B cell (primary cell): Measurements from ENCODE around the gene SPIRE1. TPM values are rescaled to one million over a fixed set of nuclear protein-coding genes. Genes with fewer than 3 reads are reported as not detected.

Experiments used
- ATAC-seq: fragments of 200-7000 bp; cut with Tn5 transposase; one replicate; pipeline ENCODE4 v1.10.0; 2021; ENCODE audit warnings: low read depth, mild to moderate bottlenecking, moderate number of reproducible peaks, moderate library complexity
- CTCF ChIA-PET: fragments of 350-600 bp; sonication (Branson Sonifier 250); formaldehyde crosslinking; loops from one replicate; lab custom pipeline; 2021; ENCODE audit warnings: antibody characterized with exemption, inconsistent platforms; lab: Charles Lee
- POLR2A ChIA-PET: fragments of 350-600 bp; sonication (Branson Sonifier 250); formaldehyde crosslinking; loops from one replicate; lab custom pipeline; 2021; ENCODE audit warnings: antibody characterized with exemption; lab: Charles Lee
- DNase-seq: peaks from one replicate; pipeline ENCODE4 v3.0.0; 2013
- H2AFZ ChIP-seq: 2 replicates; pipeline ENCODE4 v1.6.1; 2012; ENCODE audit warnings: mild to moderate bottlenecking, low read depth, low read length; ENCODE audit not compliant: insufficient read depth, poor library complexity, severe bottlenecking
- H3K27ac ChIP-seq, 2 donors: 1 replicate in 1 of 2; 2 replicates in 1 of 2; pipeline ENCODE4 v1.5.1; 2012 to 2013; ENCODE audit warnings: low read length in 2 of 2, mild to moderate bottlenecking in 2 of 2, moderate library complexity in 1 of 2
- H3K27me3 ChIP-seq, 4 experiments: fragments of 200-600 bp in 1 of 4; sonication (generic) in 1 of 4; replicated peaks in 1 of 4; 1 replicate in 2 of 4; 2 replicates in 2 of 4; pipeline versions ENCODE4 v1.6.1 to v1.7.0; 2013 to 2016; ENCODE audit warnings: low read length in 3 of 4, mild to moderate bottlenecking in 2 of 4, mixed read lengths in 1 of 4, moderate library complexity in 1 of 4; ENCODE audit not compliant: insufficient read depth in 4 of 4, control insufficient read depth in 3 of 4; ENCODE audit errors: control extremely low read depth in 1 of 4
- H3K36me3 ChIP-seq, 2 experiments: replicated peaks in 1 of 2; 1 replicate in 1 of 2; 2 replicates in 1 of 2; pipeline versions ENCODE4 v1.6.1 to v1.7.1; 2013; ENCODE audit warnings: low read length in 1 of 2; ENCODE audit not compliant: insufficient read depth in 2 of 2, control insufficient read depth in 1 of 2; ENCODE audit errors: control extremely low read depth in 1 of 2, extremely low read depth in 1 of 2
- H3K4me1 ChIP-seq, 2 donors: fragments of 200-600 bp in 1 of 2; sonication (generic) in 1 of 2; 1 replicate in 1 of 2; 2 replicates in 1 of 2; pipeline versions ENCODE4 v1.5.1 to v1.6.1; 2013 to 2017; ENCODE audit warnings: low read length in 2 of 2; ENCODE audit not compliant: control insufficient read depth in 2 of 2, insufficient read depth in 2 of 2
- H3K4me2 ChIP-seq: replicated peaks from 2 replicates; pipeline ENCODE3; 2012; ENCODE audit warnings: mild to moderate bottlenecking, low read depth, low read length; ENCODE audit not compliant: poor library complexity, severe bottlenecking
- H3K4me3 ChIP-seq, 5 experiments: fragments of 200-600 bp in 1 of 5; sonication (generic) in 1 of 5; 1 replicate in 3 of 5; 2 replicates in 2 of 5; pipeline versions ENCODE4 v1.5.1 to v1.7.0; 2011 to 2016; ENCODE audit warnings: low read length in 4 of 5, mild to moderate bottlenecking in 4 of 5, low read depth in 2 of 5, control low read depth in 1 of 5, moderate library complexity in 1 of 5; ENCODE audit not compliant: insufficient read depth in 1 of 5; ENCODE audit errors: control extremely low read depth in 1 of 5, extremely low read depth in 1 of 5
- H3K79me2 ChIP-seq: fragments of 200-600 bp; sonication (generic); one replicate; pipeline ENCODE4 v1.6.0; 2016; ENCODE audit warnings: low read length; ENCODE audit not compliant: control insufficient read depth, insufficient read depth
- H3K9ac ChIP-seq: fragments of 200-600 bp; sonication (generic); 2 replicates; pipeline ENCODE4 v1.6.1; 2017; ENCODE audit warnings: mild to moderate bottlenecking, low read length, moderate library complexity
- H3K9me3 ChIP-seq, 3 donors: one replicate each; pipeline versions ENCODE4 v1.6.1 to v1.7.1; 2013; ENCODE audit warnings: low read length in 2 of 3; ENCODE audit not compliant: control insufficient read depth in 2 of 3, insufficient read depth in 1 of 3; ENCODE audit errors: control extremely low read depth in 1 of 3
- H4K20me1 ChIP-seq: 2 replicates; pipeline ENCODE4 v1.6.0; 2012; ENCODE audit warnings: mild to moderate bottlenecking, low read length; ENCODE audit not compliant: insufficient read depth, control insufficient read depth, poor library complexity, severe bottlenecking
- H3K27ac Mint-ChIP-seq: one replicate; pipeline ENCODE4 v1.8.0; 2021; ENCODE audit warnings: mixed read lengths
- H3K27me3 Mint-ChIP-seq: one replicate; pipeline ENCODE4 v1.8.0; 2021; ENCODE audit warnings: mixed read lengths
- H3K4me1 Mint-ChIP-seq: one replicate; pipeline ENCODE4 v1.8.0; 2021; ENCODE audit warnings: mixed read lengths
- H3K4me3 Mint-ChIP-seq: one replicate; pipeline ENCODE4 v1.8.0; 2021; ENCODE audit warnings: mixed read lengths
- H3K9me3 Mint-ChIP-seq: one replicate; pipeline ENCODE4 v1.8.0; 2022; ENCODE audit warnings: mixed read lengths; ENCODE audit not compliant: insufficient read depth
- EZH2 ChIP-seq: IDR thresholded peaks from 2 replicates; pipeline ENCODE4 v1.6.1; 2012; ENCODE audit warnings: borderline replicate concordance, low read depth, mild to moderate bottlenecking, moderate library complexity, low read length; ENCODE audit not compliant: insufficient read depth, poor library complexity, severe bottlenecking
- WGBS: methylation state at CpG from one replicate; pipeline ENCODE4 v1.1.5; 2013; ENCODE audit warnings: missing lambda C conversion rate; ENCODE audit not compliant: insufficient coverage; 5-methylcytosine and 5-hydroxymethylcytosine counted together
- intact Hi-C: fragments of 100-400 bp; cut with micrococcal nuclease; formaldehyde crosslinking; loops from one replicate; pipeline ENCODE4 v1.10.0; 2022
- polyA plus RNA-seq: library from polyadenylated mRNA; depleted of rRNA; stranded (reverse); fragments of >200 nt; gene quantifications from 2 replicates; pipeline ENCODE4 v1.2.3, GENCODE V29; 2012
- total RNA-seq, 2 donors: library from RNA; stranded (reverse); fragments of 120-200 nt in 1 of 2; gene quantifications; 1 replicate in 1 of 2; 2 replicates in 1 of 2; pipeline versions ENCODE4 v1.2.3 to v1.2.4, GENCODE V29; 2013 to 2022
- TF ChIP-seq, protein P1 (sequence below): fragments of 200-600 bp; IDR thresholded peaks from one replicate; pipeline ENCODE4 v1.8.0; 2022; ENCODE audit warnings: antibody characterized with exemption, mild to moderate bottlenecking

SPIRE1 gene
- total and polyA plus RNA-seq, 2 donors (not counting 1 experiment from before 2014, with no cell fraction given): 0.22 to 4.0 TPM

DNA sequence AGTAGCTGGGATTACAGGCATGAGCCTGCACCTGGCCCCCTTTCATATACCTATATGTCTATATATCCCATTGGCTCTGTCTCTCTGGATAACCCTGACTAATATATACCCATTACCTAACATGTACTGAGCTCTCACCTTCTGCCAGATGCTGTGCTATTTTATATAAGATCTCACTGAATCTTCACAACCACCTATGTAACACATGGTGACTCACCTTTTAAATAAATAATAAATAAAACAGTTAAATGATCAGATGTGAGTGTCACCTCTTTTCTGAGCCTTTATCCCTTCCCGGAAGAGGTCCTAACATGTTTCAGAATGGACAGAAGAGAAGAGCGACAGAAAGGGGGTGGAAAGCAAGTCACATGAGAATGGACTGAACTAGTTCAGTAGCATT lies 123.1 kb downstream of the SPIRE1 start:
- H2AFZ ChIP-seq: no peak overlapping the region
- POLR2A ChIA-PET: no interaction called here
- H3K36me3 ChIP-seq: no peaks in the 10 kb centered on the region
- peaks cover 6% of the 10 kb centered on the region for H3K9me3 Mint-ChIP-seq
- no peaks in the 10 kb centered on the region for H3K4me1 ChIP-seq
- H3K4me3 ChIP-seq: no peak overlapping the region
- DNase-seq: no peak
- no peaks in the 10 kb centered on the region for H3K4me1 Mint-ChIP-seq
- CTCF ChIA-PET: no interaction called here
- ATAC-seq: no peak
- no peaks in the 10 kb centered on the region for H3K27me3 ChIP-seq
- no peaks in the 10 kb centered on the region for H4K20me1 ChIP-seq
- peaks cover 0 to under 1% (median 0%) of the 10 kb centered on the region in 3 donors for H3K9me3 ChIP-seq
- intact Hi-C loops: no loop called here
- no peak overlapping the region for H3K27ac ChIP-seq
- H3K9ac ChIP-seq: no peak overlapping the region
- H3K27ac Mint-ChIP-seq: no peak overlapping the region
- peaks cover 10% of the 10 kb centered on the region for H3K27me3 Mint-ChIP-seq
- no peak overlapping the region for H3K4me2 ChIP-seq
- WGBS: 100% methylated on average over 2 of the region's 2 CpGs
- TF ChIP-seq EZH2: no peak
- TF ChIP-seq, protein P1, sequence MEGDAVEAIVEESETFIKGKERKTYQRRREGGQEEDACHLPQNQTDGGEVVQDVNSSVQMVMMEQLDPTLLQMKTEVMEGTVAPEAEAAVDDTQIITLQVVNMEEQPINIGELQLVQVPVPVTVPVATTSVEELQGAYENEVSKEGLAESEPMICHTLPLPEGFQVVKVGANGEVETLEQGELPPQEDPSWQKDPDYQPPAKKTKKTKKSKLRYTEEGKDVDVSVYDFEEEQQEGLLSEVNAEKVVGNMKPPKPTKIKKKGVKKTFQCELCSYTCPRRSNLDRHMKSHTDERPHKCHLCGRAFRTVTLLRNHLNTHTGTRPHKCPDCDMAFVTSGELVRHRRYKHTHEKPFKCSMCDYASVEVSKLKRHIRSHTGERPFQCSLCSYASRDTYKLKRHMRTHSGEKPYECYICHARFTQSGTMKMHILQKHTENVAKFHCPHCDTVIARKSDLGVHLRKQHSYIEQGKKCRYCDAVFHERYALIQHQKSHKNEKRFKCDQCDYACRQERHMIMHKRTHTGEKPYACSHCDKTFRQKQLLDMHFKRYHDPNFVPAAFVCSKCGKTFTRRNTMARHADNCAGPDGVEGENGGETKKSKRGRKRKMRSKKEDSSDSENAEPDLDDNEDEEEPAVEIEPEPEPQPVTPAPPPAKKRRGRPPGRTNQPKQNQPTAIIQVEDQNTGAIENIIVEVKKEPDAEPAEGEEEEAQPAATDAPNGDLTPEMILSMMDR: no peak
- no peak overlapping the region for H3K4me3 Mint-ChIP-seq
- no peaks in the 10 kb centered on the region for H3K79me2 ChIP-seq

DNA sequence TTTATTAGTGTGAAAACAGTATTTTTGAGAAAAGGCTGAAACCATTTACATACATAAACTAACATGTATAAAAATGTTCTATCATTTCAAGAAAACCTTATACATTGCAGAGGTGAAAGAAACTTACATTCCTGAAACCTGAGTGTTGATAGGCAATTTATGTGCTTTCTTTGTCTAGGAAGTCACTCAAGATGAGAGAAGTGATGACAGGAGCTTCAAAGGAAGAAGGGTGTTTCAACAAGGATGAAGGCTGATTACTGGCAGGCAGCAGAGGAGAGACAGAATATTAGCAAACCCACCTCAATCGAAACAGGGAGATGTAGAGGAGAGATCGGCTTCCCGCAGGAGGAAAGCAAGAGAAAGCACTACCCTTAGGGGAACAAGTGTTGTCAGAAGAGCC lies 125.2 kb downstream of the SPIRE1 start:
- POLR2A ChIA-PET: no interaction called here
- no peak overlapping the region for H3K9ac ChIP-seq
- no peak overlapping the region for H3K27ac Mint-ChIP-seq
- no peaks in the 10 kb centered on the region for H3K79me2 ChIP-seq
- TF ChIP-seq, protein P1: no peak
- no peak for TF ChIP-seq EZH2
- H2AFZ ChIP-seq: no peak overlapping the region
- no peaks in the 10 kb centered on the region for H3K27me3 ChIP-seq
- CTCF ChIA-PET: no interaction called here
- no peak overlapping the region for H3K27ac ChIP-seq
- ATAC-seq (no peak), DNase-seq (no peak)
- no peaks in the 10 kb centered on the region for H3K36me3 ChIP-seq
- intact Hi-C loops: no loop called here
- no peaks in the 10 kb centered on the region for H3K4me1 ChIP-seq
- H3K9me3 Mint-ChIP-seq: no peaks in the 10 kb centered on the region
- H3K4me3 Mint-ChIP-seq: no peak overlapping the region
- no peaks in the 10 kb centered on the region for H3K4me1 Mint-ChIP-seq
- H3K4me3 ChIP-seq: no peak overlapping the region
- 100% methylated on average over 1 of the region's 3 CpGs for WGBS
- no peaks in the 10 kb centered on the region for H4K20me1 ChIP-seq
- peaks cover 10% of the 10 kb centered on the region for H3K27me3 Mint-ChIP-seq
- H3K4me2 ChIP-seq: no peak overlapping the region
- H3K9me3 ChIP-seq: no peaks in the 10 kb centered on the region
